ENCODE results near the gene TUBA1C.

GRCh38 chr12:49225576-49226166, 39.2 kb upstream of the TUBA1C start:
- no peak for TF ChIP-seq TAF1 (IDR thresholded peaks at IDR 0.05; ENCODE audit: borderline replicate concordance, low read depth, low read length)
- TF ChIP-seq CTCF (IDR thresholded peaks at IDR 0.05) = peak; percentile 39
- TF ChIP-seq, protein P1, sequence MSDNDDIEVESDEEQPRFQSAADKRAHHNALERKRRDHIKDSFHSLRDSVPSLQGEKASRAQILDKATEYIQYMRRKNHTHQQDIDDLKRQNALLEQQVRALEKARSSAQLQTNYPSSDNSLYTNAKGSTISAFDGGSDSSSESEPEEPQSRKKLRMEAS (IDR thresholded peaks at IDR 0.05; ENCODE audit: low read depth) = no peak
- TF ChIP-seq, protein P2, sequence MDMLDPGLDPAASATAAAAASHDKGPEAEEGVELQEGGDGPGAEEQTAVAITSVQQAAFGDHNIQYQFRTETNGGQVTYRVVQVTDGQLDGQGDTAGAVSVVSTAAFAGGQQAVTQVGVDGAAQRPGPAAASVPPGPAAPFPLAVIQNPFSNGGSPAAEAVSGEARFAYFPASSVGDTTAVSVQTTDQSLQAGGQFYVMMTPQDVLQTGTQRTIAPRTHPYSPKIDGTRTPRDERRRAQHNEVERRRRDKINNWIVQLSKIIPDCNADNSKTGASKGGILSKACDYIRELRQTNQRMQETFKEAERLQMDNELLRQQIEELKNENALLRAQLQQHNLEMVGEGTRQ (IDR thresholded peaks at IDR 0.05; ENCODE audit: borderline replicate concordance, low read depth, low read length) = no peak
- TF ChIP-seq, protein P3, sequence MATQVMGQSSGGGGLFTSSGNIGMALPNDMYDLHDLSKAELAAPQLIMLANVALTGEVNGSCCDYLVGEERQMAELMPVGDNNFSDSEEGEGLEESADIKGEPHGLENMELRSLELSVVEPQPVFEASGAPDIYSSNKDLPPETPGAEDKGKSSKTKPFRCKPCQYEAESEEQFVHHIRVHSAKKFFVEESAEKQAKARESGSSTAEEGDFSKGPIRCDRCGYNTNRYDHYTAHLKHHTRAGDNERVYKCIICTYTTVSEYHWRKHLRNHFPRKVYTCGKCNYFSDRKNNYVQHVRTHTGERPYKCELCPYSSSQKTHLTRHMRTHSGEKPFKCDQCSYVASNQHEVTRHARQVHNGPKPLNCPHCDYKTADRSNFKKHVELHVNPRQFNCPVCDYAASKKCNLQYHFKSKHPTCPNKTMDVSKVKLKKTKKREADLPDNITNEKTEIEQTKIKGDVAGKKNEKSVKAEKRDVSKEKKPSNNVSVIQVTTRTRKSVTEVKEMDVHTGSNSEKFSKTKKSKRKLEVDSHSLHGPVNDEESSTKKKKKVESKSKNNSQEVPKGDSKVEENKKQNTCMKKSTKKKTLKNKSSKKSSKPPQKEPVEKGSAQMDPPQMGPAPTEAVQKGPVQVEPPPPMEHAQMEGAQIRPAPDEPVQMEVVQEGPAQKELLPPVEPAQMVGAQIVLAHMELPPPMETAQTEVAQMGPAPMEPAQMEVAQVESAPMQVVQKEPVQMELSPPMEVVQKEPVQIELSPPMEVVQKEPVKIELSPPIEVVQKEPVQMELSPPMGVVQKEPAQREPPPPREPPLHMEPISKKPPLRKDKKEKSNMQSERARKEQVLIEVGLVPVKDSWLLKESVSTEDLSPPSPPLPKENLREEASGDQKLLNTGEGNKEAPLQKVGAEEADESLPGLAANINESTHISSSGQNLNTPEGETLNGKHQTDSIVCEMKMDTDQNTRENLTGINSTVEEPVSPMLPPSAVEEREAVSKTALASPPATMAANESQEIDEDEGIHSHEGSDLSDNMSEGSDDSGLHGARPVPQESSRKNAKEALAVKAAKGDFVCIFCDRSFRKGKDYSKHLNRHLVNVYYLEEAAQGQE (IDR thresholded peaks at IDR 0.05; ENCODE audit: low read depth, low read length) = no peak

Data from SK-N-SH (cell line).